Activated CD4-positive, alpha-beta T cell treated with anti-CD3 and anti-CD28 coated beads, Interleukin-2, Interleukin-4, amounts not matched to agents 100 ng/mL and 50 ng/mL, durations not matched to agents 16 hours and 8 hours (primary cell): ENCODE results near the gene ARHGAP35.
"Not testable (repeated sequence)": the region's sequence is repeated elsewhere in the genome, so short reads cannot be mapped to it uniquely, and the experiment has no call there.

ENCODE experiments used
- DNase-seq: peaks from one replicate; pipeline ENCODE4 v3.0.0-alpha.2; 2020; ENCODE audit warnings: low spot score

Gene ARHGAP35

DNA sequence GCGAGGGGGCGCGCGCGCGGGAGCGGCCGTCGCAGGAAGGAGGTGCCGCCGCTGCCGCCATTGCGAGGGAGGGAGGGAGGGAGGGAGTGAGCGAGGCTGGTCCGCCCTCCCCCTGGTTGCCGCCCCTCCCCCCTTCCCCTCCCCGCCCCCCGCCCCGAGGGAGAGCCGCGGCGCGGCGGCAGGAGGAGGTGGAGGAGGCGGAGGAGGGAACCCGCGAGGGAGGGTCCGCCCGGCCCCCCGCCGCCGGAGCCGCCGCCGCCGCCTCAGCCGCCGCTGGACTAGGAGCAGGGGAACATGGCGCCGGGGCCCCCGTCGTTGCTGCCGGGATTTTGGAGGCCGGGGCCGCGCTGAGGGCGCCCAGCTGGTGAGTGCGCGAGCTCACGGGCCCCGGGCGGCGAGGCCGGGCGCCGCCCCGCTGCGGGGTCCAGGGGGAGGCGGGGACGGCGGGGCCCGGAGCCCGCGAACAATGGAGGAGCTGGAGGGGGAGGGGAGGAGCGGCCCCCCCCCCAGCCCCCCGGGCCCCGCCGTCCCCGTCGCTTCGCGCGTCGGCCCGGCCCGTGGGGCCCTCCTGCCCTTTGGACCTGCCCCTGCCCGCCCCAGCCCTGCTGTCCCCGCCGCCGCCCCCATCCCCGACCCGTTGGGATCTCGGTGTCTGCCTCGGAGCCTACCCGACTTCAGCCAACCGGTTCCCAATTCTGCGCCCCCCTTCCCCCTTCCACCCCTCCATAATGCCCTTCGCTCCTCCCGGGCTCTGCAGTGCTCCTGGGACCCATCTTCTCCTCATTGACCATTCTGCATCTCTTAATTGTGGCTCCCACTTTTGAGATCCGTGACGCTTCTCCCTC is at the start of gene ARHGAP35:
Gene ARHGAP35 (plus strand): TSS at position 152 of the 845 bp plus-strand sequence. CDS start 57,679 bp downstream, outside the sequence.
- DNase-seq = no peak

DNA sequence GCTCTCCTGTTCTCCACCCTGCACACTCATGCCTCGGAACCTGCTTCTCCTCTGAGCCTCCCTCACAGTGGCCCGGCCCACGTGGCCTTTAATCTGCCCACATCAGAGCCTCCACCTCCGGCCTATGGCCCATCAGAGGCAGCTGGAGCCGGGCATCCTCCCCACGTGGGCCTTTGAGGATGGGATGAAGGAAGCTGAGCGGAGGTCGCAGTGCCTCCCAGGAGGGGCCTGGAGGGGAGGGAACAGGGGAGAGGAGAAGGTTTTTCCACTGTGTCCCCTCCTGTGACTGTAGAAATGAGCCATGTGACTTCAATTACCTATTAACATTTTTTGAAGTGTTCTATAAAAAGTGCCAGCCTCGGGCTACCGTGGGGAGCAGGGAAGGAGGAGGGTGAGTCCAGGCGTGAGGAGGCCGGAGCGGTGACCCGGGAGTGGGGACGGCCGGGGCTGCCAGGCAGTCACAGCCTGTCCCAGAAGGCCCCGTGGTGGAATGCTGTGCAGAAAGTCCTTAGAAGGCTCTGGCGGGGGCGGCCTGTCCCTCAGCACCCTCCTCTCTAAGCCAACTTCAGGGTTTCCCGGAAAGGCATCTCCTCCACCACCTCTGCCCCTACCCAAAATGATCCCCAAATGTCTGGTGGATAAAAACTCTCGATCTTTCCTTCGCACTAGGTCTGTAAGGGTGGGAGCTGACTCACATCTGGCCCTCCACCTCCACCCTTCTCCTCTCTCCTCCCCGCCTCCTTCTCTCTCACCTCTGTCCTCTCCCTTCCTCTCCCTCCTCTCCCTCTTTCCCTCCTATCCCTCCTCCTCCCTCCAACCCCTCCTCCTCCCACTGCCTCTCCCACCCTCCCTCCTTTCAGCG is 47.6 kb upstream of the ARHGAP35 start:
- DNase-seq = no peak

DNA sequence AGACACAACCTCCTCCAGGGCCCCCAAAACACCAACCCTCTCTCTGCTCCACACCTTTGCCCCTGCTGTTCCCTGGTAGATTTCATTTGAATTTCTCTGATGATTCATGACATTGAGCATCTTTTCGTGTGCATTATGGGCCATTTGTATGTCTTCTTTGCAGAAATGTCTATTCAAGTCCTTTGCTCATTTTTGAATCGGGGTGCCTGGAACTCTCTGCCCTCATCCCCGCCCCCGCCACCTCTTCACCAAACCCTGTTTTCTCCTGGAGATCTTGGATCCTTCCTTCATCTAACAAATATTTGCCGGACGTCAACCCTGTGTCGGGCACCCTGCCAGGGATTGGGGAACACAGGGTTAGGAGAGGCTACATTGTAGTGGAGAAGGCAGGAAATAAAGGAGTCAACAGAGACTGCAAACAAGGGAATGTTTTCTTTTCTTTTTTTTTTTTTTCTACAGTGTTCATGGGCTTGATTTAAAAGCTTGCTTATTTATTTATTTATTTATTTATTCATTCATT is 46.9 kb upstream of the ARHGAP35 start:
- DNase-seq = no peak

DNA sequence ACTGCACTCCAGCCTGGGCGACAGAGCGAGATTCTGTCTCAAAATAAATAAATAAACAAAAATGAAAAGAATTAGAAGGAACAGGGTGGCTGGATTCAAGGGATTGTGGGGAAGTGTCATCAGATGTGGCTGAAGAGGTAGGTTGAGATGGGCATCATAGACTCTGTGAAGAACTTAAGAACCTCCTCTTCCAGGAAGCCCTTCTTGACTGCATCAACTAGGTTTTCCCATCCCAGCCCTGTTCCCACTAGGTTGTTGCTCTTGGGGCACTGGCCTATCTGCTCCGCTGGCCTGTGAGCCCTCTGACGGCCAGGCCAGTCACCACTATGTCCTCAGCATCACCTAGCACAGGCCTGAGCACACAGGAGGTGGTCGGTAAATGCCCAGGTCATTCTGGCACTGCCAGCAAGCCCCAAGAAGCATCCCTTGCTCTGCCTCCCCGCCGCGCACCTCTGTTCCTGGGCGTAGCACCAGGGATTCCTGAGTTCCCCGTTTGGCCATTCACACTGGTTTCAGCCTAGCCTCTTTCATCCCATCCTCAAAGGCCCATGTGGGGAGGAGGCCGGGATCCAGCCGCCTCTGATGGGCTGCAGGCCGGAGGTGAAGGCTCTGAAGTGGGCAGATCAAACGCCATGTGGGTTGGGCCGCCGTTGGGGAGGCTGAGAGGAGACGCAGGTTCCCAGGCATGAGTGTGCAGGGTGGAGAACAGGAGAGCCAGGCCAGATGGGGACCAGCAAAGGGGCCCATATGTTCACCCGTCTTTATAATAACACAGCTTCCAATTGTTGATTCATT is 44.8 kb upstream of the ARHGAP35 start:
- DNase-seq = no peak

DNA sequence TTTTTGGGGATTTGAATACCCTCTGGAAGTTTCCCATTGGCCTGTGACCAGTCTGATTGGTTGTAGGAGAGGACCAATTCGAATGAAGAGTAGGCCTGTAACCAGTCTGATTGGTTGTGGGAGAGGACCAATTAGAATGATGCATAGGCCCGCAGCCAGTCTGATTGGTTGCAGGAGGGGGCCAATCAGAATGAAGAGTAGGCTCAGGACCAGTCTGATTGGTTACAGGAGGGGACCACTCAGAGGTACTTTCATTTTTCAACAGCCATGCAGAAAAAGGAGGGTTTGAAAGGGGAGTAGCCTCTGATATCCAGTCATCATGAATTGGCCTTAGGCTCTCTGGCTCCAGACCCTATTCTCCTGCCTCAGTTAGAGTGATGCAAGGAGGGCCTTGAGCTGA is 42.0 kb upstream of the ARHGAP35 start:
- no peak for DNase-seq

DNA sequence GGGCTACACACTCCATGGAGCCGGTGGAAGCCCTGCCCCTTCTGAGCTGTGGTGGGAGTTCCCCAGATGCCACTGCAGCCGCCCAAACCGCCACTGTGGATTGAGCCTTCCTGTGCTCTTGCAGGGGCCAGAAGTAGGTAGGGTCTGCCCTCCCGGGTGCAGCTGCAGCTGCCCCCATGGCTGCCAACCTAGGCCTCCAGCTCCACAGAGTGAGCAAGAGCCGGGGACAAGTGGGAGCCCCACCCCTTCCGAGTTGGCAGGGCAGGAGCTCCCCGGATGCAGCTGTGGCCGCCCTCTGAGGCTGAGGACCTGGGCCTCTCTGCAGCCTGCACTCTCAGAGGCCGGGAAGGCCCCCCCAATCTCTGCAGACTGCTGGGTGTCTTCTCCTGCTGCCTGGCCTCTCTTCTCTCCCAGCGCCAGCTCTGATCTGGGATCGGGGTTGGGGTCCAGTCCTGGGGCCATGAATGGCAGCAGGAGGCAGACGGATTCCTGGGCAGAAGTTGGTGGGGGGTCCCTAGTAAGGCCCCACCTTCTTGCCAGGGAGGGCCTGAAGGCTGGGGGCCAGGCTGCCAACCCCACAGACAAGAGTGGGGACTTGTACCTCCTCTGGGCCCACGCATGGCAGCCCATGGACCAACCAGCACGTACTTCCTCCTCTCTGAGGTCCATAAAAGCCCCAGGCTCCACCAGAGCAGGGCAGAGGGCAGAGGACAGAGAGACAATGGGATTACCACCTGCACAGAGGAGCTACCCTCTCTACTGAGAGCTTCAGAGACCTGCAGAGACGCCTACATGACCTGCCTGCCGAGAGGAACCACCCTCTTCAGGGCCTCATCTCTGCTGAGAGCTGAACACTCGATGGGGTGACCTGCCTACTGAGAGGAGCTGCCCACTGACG is 39.0 kb upstream of the ARHGAP35 start:
- DNase-seq = peak; percentile 51

DNA sequence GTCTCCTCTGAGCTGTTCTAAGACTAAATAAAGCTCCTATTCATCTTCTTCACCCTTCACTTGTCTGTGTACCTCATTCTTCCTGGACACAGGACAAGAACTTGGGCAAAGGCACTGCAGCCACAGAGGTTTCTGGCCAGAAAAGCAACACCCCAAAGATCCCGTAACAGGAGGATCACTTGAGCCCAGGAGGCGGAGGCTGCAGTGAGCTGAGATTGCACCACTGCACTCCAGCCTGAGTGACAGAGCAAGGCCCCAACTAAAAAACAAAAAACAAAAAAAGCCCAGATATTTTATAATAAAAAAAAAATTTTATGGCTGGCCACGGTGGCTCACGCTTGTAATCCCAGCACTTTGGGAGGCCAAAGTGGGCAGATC is 38.4 kb upstream of the ARHGAP35 start:
- DNase-seq = not testable (repeated sequence)

DNA sequence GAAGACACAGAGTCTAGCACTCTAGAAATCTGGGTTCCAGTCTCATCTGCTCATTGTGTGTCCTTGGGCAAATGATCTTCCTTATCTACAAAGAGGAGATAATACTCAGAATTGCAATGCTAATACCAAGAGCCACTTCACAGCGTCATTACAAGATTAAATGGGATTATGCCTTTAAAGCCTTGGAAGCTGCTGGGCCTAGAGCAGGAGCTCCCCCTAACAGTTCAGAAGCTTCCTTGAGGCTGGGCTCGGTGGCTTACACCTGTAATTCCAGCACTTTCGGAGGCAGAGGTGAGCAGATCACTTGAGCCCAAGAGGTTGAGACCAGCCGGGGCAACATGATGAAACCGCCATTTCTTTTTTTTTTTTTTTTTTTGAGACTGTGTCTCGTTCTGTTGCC is 37.7 kb upstream of the ARHGAP35 start:
- no peak for DNase-seq

DNA sequence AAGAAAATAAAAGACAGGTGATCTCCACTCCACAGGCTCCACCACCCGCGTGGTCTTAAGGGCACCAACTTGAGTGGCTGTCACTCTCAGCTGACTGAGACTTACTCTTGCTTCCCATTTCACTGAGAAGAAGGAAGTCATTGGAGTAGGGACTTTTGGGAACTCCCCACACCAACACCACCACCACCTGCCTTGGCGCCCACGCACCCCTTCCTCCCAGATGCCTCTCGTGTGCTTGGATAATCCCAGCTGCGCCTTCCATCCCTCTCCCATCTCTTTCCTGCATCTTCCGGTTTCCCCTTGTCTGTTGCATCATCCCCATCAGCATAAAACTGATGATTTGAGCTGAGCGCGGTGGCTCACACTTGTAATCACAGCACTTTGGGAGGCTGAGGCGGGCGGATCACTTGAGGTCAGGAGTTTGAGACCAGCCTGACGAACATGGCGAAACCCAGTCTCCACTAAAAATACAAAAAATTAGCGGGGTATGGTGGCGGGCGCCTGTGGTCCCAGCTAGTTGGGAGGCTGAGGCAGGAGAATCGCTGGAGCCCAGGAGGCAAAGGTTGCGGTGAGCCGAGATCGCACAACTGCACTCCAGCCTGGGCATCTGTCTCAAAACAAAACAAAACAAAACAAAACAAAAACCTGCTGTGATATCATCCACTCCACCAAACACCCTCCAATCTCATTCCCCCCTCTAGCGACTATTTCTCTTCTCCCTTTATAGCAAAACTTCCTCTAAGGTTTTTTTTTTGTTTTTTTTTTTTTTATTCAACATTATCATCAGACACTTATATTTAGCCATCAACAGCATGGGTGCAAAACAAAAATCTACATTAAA is 35.7 kb upstream of the ARHGAP35 start:
- no peak for DNase-seq

DNA sequence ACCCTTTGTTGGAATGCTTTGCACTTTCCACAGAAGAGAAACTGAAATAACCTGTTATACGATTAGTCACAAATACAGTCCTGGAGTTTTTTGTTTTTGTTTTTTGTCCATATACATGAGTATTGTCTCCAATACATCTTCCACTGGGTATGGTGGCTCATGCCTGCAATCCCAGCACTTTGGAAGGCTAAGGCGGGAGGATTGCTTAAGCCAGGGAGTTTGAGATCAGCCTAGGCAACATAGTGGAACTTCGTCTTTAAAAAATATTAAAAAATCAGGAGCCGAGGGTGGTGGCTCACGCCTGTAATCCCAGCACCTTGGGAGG is 35.1 kb upstream of the ARHGAP35 start:
- DNase-seq = no peak

DNA sequence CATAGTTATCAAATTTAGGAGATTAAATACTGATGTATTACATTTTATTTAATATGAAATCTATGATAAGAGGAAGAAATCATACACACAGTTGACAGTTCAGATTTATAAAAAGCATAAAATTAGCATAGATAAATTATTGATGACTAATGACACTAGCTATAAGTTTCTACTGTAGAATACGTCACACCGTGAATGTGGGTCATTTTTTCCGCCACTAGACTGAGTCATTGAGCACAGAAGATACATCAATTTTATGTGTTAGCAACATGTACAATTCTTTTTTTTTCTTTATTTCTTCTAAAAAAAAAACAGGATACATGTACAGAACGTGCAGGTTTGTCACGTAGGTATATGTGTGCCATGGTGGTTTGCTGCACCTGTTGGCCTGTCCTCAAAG is 32.3 kb upstream of the ARHGAP35 start:
- DNase-seq = no peak

DNA sequence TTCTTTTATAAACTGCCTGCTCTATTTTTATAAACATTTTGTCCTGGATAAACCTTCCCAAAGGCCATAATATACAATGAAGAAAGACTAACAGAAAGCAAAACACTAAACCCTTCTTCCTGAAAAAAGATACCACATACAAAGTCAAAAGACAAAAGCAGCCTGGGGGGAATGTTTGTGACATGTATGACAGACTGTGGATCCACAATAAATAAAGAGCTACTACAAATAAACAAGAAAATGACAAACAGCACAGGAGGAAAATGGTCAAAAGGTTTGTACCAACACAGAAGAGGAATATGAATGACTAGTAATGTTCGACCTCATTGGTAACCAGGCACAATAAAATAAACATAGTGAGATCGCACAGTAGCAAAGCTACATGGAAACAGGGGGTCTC is 29.9 kb upstream of the ARHGAP35 start:
- no peak for DNase-seq

DNA sequence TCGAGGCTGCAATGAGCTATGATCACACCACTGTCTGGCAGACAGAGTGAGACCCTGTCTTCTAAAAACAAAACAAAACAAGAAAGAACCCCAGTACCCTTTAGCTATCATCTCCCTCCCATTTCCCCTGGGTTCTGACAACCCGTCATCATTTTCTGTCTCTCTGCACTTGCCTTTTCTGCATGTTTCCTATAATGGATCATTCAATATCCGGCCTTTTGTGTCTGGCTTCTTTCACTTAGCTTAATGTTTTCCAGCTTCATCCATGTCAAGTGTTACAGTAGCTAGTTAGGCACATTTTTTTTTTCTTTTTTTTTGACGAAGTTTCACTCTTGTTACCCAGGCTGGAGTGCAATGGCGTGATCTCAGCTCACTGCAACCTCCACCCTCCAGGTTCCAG is 26.7 kb upstream of the ARHGAP35 start:
- no peak for DNase-seq

DNA sequence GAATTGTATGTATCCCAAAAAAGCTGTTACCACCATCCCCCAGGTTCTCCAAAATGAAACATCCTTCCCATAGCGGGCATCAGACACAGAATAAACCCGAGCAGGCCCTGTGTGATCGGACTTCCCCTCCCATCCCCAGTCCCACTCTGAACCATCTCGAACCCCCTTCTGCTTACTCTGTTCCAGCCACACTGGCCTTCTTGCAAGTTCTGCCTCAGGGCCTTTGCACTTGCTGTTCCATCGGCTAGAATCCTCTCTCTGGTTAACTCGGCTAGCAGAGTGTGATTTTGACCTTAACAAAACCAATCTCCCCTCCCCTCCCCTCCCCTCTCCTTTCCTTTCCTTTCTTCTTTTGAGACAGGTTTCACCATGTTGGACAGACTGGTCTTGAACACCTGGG is 25.8 kb upstream of the ARHGAP35 start:
- no peak for DNase-seq

DNA sequence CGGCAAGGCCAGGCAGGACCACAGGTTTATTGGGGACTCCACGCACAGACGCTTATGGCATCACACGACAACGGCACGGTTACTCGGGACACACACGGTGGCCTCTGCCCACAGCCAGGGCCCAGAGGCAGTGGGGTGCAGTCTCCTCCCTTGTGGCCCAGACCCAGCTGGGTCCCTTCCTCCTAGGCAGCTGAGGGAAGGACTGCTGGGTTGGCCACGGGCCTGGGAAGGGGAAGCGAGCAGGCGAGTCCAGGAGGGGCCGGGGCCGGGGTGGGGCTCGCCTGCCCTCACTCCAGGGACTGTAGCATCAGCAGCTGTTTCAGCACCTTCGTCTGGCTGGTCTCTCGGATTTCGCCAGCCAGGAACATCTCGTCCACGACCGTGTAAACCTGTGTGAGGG is 22.6 kb upstream of the ARHGAP35 start:
- no peak for DNase-seq

DNA sequence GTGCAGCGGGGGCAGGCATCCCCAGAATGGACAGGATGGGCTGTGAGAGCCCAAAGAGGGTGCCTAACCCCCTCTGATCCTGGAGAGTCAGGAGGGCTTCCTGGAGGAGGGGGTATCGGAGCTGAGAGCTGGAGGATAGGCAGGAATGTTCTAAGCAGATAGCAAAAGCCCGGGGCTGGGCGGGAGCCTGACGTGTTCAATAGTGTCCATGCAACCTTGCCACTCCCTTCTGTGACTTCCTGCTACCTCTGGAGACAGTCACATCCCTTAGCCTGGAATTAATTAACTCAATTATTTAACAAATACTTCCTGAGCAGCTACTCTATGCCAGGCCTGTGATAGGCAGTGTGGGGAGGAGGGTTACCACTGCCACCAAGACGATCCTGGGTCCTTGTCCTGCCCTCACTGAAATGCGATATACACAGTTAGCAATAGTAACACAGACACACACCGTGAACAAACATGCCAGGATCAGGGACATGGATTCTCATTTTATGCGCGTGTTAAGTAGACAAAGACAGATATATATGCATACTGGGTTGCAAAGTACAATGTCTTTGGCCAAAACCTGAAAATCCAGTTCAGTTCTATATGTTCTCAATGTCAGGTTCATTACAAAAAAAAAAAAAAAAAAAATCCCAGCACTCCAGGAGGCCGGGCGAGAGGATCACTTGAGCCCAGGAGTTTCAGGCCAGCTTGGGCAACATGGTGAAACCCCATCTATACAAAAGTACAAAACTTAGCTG is 20.9 kb upstream of the ARHGAP35 start:
- DNase-seq = no peak

DNA sequence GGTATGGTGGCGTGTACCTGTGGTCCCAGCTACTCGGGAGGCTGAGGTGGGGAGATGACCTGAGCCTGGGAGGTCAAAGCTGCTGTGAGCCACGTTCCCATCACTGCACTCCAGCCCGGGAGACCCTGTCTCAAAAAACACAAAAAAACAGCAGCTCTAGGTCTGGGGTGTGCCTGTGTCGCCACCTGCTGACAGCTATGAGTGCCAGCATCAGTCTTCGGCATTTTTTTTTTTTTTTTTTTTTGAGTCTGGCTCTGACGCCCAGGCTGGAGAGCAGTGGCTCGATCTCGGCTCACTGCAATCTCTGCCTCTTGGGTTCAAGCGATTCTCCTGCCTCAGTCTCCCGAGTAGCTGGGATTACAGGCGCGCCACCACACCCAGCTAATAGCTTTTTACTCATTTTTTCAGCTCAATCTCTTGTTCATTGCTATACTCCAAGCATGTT is 20.3 kb upstream of the ARHGAP35 start:
- peak; percentile 45 for DNase-seq

DNA sequence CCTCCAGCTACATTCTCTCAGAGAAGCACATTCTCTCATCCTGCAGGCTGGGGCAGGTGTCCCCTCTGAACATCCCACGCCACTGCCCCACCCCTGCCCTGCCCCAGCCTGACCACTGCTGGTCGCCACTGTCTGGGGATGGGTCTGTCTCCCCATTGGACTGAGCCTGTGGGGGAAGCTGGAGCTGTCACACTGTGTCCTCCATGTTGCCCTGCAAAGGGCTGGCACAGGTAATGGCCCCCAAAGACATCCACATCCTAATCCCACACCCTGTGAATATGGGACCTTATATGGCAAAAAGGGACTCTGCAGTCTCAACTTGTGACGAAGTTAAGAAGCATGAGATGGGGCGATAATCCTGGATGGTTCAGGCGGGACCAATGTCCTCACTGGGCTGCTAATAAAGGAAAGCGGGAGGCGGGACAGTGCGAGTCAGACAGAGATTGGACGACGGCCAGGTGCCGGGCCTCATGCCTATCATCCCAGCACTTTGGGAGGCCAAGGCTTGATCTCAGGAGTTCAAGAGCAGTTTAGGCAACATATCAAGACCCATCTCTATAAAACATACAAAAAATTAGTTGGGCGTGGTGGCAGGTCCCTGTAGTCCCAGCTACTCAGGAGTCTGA is 19.2 kb upstream of the ARHGAP35 start:
- no peak for DNase-seq

DNA sequence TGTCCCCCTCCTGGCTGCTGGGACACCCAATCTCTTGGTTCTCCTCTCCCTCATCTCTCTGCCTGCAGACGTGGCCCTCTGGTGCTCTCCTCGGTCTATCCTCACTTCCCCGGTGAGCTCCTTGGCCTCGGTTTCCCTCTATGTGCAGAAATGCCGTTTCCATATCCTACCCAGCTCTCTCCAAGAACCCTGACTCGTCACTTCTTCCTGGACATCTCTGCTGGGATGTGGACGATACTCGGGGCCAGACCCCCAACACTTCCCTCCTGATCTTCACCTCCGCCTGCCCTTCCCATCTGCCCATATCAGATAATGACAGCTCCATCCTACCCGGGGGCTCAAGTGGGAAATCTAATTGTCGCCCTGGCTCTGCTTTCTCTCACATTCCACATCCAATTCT is 18.0 kb upstream of the ARHGAP35 start:
- DNase-seq = no peak
